ENCODE results near the gene ARHGAP12.
"Not testable (repeated sequence)": the region's sequence is repeated elsewhere in the genome, so short reads cannot be mapped to it uniquely, and the experiment has no call there.

Gene ARHGAP12, protein sequence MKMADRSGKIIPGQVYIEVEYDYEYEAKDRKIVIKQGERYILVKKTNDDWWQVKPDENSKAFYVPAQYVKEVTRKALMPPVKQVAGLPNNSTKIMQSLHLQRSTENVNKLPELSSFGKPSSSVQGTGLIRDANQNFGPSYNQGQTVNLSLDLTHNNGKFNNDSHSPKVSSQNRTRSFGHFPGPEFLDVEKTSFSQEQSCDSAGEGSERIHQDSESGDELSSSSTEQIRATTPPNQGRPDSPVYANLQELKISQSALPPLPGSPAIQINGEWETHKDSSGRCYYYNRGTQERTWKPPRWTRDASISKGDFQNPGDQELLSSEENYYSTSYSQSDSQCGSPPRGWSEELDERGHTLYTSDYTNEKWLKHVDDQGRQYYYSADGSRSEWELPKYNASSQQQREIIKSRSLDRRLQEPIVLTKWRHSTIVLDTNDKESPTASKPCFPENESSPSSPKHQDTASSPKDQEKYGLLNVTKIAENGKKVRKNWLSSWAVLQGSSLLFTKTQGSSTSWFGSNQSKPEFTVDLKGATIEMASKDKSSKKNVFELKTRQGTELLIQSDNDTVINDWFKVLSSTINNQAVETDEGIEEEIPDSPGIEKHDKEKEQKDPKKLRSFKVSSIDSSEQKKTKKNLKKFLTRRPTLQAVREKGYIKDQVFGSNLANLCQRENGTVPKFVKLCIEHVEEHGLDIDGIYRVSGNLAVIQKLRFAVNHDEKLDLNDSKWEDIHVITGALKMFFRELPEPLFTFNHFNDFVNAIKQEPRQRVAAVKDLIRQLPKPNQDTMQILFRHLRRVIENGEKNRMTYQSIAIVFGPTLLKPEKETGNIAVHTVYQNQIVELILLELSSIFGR

DNA sequence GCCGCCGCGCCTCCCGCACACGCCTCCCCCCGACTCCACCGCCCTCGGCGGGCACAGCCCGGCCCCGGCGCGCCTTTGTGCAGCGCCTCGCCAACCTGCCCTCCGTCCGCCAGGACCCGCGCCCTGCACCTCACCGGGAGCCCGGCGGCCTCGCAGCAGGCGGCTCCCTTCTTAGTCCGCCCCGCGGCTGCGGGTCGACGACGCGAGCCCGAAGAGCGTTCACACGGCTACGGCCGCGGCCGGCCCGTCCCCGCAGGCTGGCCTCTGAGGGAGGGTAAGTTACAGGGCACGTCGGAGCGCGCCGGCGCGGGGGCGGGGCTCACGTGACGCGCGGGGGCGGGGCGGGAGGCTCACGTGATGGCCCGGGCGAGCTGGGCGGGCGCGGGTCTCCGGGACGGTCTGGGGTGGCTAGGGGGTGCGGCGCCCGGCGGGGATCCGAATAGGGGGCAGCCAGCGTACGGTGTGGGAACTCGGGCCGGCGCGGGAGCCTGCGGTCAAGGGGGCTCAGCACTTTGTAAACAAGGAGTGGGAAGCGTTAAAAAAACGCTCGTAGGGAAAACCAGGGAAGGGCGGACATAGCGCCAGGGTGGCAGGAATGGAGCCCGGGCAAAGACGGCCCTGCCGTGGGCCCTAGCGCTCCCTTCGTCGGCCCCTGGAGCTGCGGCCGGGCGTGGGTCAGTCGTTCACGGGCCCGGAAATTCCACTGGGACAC, at the start of gene ARHGAP12:
ARHGAP12 (minus strand) TSS at position 283 of the 712 bp plus-strand sequence. CDS start 19,976 bp downstream, outside the sequence.
- DNase-seq, result peak; percentile 69 to 73

- no peak for DNase-seq
Observed at GRCh38 chr10:31978156-31978483, 49.5 kb upstream of the ARHGAP12 start.

DNA sequence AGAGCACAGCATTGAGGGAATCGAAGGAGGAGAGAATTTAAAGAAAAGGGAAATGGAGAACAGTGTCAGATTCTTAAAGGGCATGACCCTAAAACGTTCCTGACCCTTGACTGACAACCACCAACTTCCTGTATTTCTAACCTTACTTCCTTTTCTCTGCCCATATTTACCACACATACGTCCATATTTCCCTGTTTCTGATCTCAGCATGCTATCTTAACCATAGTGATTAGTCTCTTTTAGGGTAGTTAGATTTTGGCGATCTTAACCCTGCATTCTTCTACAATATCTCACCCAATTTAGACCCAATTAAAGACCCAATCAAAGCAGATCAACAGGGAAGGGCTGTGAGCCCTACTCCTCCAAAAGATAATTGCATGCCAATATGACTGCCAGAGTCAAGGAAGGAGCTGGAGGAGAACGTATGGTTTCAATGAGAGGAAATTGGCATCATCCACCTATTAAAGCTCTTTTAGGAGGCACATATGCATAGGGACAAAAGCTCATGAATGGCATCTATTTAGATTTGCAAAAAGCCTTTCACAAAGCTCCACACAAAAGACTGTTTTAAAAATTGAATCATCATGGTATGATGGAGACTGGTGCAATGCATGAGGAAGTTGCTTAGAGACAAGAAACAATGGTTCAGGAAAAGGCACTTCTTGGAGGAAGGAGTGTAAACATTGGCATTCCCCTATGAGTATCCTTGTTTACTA, 49.0 kb upstream of the ARHGAP12 start:
- DNase-seq, result no peak

DNA sequence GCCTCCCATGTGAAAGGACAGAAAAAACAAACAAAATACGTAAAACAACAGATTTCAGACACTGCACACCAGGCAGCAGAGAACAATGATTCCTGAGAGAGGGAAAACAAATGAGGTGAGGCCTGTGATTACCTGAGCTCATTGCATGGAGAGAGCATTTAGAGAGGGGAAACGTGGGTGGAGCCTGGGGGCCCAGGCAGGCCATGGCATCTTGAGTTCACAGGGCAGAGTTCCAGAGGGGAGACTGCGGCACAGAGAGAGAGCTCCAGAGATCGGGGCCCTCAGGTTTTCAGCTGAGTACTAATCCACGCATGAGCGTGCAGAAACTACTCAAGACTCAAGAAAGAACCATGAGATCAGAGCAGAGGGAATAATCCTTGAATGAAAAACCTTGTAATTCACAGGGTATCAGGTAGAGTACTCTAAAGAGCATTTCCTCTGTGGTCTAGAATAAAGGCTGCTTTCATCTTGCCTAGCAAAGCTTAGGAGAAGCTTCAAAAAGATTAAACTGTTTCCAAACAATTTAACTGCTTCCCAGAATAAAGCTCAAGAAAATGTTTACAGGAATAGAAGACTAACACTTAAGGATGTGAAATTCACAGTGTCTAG, 46.6 kb upstream of the ARHGAP12 start:
- DNase-seq, result no peak

DNA sequence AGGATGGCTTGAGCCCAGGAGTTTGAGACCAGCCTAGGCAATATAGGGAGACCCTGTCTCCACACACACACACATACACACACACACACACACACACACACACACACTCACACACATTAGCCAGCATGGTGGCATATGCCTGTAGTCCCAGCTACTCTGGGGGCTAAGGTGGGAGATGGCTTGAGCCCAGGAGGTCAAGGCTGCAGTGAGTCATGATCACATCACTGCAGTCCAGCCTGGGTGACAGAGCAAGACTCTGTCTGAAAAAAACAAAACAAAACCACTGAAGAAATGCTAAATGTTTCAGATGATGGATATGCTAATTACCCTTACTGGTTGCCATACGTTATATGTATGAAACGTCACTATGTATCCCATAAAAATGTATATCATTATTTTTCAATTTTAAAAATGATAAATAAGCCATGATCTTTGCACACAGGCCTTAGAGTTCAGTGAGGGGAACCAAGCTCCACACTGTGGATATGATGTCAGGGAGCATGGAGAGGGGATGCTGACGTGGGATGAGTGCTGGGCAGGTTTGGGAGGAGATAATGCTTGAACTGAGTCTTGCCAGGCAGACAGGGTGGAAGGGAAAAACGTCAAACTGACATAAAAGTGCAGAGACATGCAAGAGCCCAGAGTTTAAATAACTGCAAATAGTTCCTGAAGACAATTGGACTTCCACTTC, 45.9 kb upstream of the ARHGAP12 start:
- DNase-seq, result no peak

DNA sequence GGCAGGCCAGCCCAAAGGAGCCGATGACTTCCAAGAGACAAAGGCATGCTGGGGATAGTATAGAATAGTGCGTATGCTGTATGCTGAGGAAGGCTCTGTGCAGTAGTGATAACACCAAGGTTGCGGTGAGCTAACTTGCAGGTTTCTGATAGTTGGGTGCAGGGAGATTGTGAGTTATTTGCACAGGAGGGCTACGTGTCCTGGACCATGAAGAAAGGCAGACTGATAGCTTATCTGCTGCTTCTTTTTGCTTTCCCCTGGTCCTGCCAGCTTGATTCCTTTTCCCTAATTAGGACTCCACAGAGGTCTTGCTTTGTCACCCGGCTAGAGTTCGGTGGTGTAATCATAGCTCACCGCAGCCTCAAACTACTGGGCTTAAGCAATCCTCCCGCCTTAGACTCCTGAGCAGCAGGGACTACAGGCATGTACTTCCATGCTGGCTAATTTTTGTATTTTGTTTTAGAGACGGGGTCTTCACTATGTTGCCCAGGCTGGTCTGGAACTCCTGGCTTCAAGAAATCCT, 43.9 kb upstream of the ARHGAP12 start:
- DNase-seq, result no peak

DNA sequence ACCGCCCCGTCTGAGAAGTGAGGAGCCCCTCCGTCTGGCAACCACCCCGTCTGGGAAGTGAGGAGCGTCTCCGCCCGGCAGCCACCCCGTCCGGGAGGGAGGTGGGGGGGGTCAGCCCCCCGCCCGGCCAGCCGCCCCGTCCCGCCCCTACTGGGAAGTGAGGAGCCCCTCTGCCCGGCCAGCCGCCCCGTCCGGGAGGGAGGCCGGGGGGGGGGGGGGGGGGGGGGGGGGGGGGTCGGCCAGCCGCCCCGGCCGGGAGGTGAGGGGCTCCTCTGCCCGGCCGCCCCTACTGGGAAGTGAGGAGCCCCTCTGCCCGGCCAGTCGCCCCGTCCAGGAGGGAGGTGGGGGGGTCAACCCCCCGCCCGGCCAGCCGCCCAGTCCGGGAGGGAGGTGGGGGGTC, 41.2 kb upstream of the ARHGAP12 start:
- DNase-seq, result not testable (repeated sequence)

DNA sequence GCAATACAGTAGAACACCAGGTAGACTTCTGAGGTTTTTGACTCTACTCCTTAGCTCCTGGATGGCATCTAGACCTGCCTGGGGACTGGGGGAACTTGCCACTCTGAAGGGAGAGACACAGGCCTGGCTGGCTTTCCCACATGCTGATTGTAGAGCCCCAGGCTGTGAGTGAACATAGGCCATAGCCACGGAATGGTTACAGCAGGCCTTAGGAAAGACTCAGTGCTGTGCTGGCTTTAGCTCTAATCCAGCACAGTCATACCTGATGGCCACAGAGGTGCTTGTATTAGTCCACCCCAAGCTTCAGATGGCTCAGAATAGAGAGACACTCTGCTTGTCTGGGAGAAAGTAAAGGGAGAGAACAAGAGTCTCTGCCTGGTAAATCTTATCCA, 35.0 kb upstream of the ARHGAP12 start:
- DNase-seq, result no peak

DNA sequence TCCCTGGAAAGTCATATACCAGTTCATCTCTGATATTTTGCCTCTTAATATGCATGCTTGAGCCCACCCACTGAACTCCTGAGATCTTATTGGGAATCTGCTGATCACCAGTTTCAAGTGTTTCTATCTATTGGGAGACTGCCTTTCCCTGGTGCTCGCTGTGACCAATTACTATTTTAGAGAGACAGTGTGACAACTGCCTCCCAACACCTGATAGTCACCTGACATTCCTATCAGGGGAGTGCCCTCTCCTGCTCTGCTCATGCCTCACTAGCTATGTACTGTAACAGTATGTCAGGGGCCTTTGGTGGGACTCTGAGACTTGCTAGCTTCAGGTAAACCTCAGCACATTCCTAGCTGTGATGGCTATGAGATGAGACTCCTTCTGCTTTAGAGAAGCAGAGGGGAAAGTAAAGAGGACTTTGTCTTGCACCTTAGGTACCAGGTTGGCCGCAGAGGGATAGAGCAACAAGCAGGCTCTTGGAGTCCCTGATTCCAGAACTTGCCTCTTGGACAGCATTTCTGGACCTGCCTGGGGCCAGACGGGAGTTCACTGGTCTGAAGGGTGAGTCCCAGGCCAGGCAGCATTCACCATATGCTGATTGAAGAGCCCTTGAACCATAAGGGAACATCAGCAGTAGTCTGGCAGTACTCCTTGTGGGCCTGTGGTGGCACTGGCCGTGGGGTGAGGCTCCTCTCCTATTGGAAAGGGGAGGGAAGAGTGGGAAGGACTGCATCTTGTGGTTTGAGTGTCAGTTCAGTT, 34.4 kb upstream of the ARHGAP12 start:
- DNase-seq, result no peak

GRCh38 chr10:31961277-31962074, 32.8 kb upstream of the ARHGAP12 start:
- no peak for DNase-seq

DNA sequence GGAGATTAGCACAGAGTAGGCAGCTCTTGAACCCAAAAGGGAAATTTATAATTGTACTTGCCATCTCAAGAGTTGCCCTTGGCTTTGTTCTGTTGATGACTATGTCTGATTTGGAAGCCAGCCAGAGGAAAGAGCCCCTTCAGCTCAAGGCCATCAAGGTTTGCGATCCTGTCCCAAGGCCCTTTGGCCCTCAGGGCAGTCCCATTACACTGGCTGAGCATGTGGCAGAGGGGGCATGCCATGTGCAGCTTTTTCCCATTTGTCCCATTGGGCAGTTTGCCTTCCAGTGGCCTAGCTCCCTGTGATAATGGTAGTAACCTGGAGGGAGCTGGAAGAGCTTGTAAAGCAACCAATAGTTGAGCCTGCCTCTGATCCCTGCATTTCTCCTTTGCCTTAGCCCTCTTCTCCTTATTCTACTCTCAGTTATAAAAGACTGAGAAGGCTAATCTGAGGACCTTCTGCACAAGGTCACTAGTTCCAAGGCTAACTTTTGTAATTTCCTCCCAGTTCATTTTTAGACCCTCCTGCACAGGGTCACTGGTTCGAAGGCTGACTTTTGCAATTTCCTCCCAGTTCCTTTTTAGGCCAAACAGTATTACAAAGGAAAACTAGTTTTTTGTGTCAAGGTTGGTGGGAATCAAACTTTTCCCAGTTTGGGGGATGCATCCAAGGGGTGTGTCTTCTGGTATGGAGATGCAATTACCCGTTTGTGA, 31.0 kb upstream of the ARHGAP12 start:
- no peak for DNase-seq

DNA sequence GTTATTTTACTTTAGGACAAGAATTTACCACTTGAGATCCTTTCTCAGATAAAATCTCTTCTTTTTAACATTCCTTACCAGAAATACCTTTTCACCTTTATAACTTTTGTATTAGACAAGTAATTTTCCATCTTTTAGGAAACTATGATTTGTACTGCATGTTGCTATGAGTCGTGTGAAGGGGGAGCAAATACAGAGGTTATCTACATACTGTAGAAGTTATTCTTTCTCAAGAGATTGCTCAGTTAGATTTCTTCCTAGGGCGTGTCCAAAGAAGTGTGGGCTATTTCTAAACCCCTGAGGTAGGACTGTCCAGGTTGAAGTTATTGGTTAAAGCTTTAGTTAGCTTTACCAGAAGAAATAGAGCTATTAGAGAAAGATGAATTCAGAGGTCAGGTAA, 30.2 kb upstream of the ARHGAP12 start:
- no peak for DNase-seq

DNA sequence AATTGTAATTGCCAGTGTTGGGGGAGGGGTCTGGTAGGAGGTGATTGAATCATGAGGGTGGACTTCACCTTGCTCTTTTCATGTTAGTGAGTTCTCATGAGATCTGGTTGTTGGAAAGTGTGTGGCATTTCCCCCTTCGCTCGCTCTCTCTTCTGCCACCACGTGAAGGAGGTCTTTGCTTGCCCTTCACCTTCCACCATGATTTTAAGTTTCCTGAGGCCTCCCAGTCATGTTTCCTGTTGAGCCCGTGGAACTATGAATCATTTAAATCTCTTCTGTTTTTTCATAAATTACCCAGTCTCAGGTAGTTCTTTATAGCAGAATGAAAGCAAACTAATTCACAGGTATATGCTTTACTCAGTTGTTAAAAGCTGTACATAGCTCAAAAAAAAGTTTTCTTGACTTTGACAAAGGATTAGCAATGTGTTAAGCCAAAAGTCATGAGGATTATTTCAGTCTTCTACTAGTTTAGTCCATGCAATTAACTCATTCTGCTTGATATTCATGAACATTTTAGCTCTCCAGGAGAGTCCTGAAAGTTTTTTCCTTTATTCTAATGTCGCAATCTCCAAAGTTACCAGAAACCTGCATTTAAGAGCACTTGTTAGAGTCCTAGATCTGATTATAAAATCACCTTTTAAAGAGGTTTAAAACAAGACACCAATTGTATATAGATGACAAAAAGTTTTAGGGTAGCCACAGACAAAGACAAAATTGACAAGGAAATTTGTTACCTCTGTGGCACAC, 27.7 kb upstream of the ARHGAP12 start:
- DNase-seq, result no peak

- no peak for DNase-seq
Observed at GRCh38 chr10:31954410-31955191, 26.0 kb upstream of the ARHGAP12 start.

- no peak for DNase-seq
Observed at GRCh38 chr10:31953480-31953879, 24.8 kb upstream of the ARHGAP12 start.

- no peak for DNase-seq
Observed at GRCh38 chr10:31953080-31953479, 24.4 kb upstream of the ARHGAP12 start.

DNA sequence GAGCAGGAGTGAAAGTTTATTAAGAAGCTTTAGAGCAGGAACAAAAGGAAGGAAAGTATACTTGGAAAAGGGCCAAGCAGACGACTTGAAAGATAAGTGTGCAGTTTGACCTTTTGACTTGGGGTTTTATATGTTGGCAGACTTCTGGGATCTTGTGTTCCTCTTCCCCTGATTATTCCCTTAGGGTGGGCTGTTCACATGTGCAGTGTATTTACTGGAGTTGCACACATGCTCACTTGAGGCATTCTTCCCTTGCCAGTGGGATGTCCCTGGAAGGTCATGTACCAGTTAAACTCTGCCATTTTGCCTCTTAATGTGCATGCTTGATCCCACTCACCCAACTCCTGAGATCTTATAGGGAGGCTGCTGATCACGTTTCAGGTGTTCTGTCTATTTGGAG, 23.4 kb upstream of the ARHGAP12 start:
- no peak for DNase-seq

DNA sequence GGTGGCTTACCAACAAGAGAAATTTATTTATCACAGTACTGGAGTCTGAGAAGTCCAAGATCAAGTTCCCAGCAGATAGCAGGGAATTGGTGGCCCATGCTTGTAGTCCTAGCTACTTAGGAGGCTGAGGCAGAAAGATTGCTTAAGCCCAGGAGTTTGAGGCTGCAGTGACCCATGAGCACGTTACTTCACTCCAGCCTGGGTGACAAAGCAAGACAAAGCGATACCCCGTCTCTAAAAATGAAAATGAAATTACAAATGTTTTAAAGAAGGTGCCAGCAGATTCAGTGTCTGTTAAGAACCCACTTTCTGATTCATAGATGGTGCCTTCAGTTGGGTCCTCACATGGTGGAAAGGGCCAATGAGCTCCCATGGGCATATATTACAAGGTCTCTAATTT, 20.6 kb upstream of the ARHGAP12 start:
- DNase-seq, result no peak

Data from activated CD4-positive, alpha-beta T cell treated with anti-CD3 and anti-CD28 coated beads, Interleukin-2, amount 50 U/mL, for 4 hours (primary cell).